Activated naive CD4-positive, alpha-beta T cell treated with anti-CD3 and anti-CD28 coated beads, Interleukin-2, amount 10 ng/mL, durations not matched to agents 5 hours and 36 hours (primary cell): ENCODE data around the gene GABRG3. TPM values are rescaled to one million over a fixed set of nuclear protein-coding genes. Genes with fewer than 3 reads are reported as not detected.

Source experiments
- total RNA-seq, 2 experiments: library from RNA; stranded (reverse); gene quantifications; one replicate each; pipeline ENCODE4 v1.2.3, GENCODE V29; 2021

Gene GABRG3
- total RNA-seq: not detected

GRCh38 chr15:26970712-26971210 lies at the start of gene GABRG3:
Gene GABRG3 (plus strand): TSS chr15:26971181.

Other genes starting within 250 kb of the GABRG3 start
- under 1 TPM; 0.07 to 0.13 TPM for gene GABRB3, start 198.1 kb upstream of the GABRG3 start, total RNA-seq
- not detected for gene GABRA5, start 104.1 kb upstream of the GABRG3 start, total RNA-seq